GM23338 (cell line): Measurements from ENCODE around the gene FIP1L1. TPM values are rescaled to one million over a fixed set of nuclear protein-coding genes. Genes with fewer than 3 reads are reported as not detected.
A peak's percentile ranks its signal among the peaks of the same experiment; 100 is the strongest.

Source experiments
- ATAC-seq: fragments of 200-7000 bp; cut with Tn5 transposase; 3 replicates; pipeline ENCODE4 v1.9.1; 2020
- DNase-seq: peaks from one replicate; pipeline ENCODE4 v3.0.0-alpha.2; 2015; ENCODE audit warnings: low spot score
- H2AFZ ChIP-seq: fragments of 200-600 bp; sonication (generic); 2 replicates; pipeline ENCODE4 v1.8.0; 2016; ENCODE audit warnings: antibody characterized with exemption, mild to moderate bottlenecking, moderate library complexity
- H3F3A ChIP-seq: fragments of 200-600 bp; sonication (generic); replicated peaks from 2 replicates; pipeline ENCODE4 v1.8.0; 2017; ENCODE audit warnings: antibody characterized with exemption, mixed run types, low read depth
- H3K27ac ChIP-seq: fragments of 200-600 bp; sonication (generic); 2 replicates; pipeline ENCODE4 v1.6.1; 2016; ENCODE audit warnings: low read depth
- H3K27me3 ChIP-seq: fragments of 200-600 bp; sonication (generic); 2 replicates; pipeline ENCODE4 v1.8.0; 2016; ENCODE audit warnings: mild to moderate bottlenecking, mixed run types, moderate library complexity; ENCODE audit not compliant: insufficient read depth
- H3K36me3 ChIP-seq: fragments of 200-600 bp; sonication (generic); 2 replicates; pipeline ENCODE4 v1.8.0; 2016; ENCODE audit warnings: mild to moderate bottlenecking; ENCODE audit not compliant: insufficient read depth
- H3K4me1 ChIP-seq: fragments of 200-600 bp; sonication (generic); 2 replicates; pipeline ENCODE4 v1.8.0; 2016; ENCODE audit warnings: mild to moderate bottlenecking, moderate library complexity; ENCODE audit not compliant: insufficient read depth
- H3K4me2 ChIP-seq: fragments of 200-600 bp; sonication (generic); 2 replicates; pipeline ENCODE4 v1.7.1; 2017; ENCODE audit warnings: mixed run types
- H3K4me3 ChIP-seq: fragments of 200-600 bp; sonication (generic); 2 replicates; pipeline ENCODE4 v1.6.1; 2016; ENCODE audit warnings: mixed run types
- H3K79me2 ChIP-seq: fragments of 200-600 bp; sonication (generic); replicated peaks from 2 replicates; pipeline ENCODE4 v1.8.0; 2017; ENCODE audit warnings: mild to moderate bottlenecking; ENCODE audit not compliant: insufficient read depth
- H3K9me2 ChIP-seq: fragments of 200-600 bp; sonication (generic); 2 replicates; pipeline ENCODE4 v1.8.0; 2017; ENCODE audit not compliant: insufficient read depth
- H4K20me1 ChIP-seq: fragments of 200-600 bp; sonication (generic); replicated peaks from 2 replicates; pipeline ENCODE4 v1.8.0; 2017; ENCODE audit warnings: mild to moderate bottlenecking; ENCODE audit not compliant: insufficient read depth
- H3K27ac Mint-ChIP-seq: 2 replicates; pipeline ENCODE4 v1.8.0; 2020; ENCODE audit warnings: inconsistent platforms, mild to moderate bottlenecking, moderate library complexity, mixed read lengths
- H3K27me3 Mint-ChIP-seq: 3 replicates; pipeline ENCODE4 v1.8.0; 2022; ENCODE audit warnings: low read depth, mild to moderate bottlenecking, moderate library complexity, mixed read lengths, inconsistent platforms; ENCODE audit not compliant: insufficient read depth, poor library complexity
- H3K36me3 Mint-ChIP-seq: 3 replicates; pipeline ENCODE4 v1.8.0; 2021; ENCODE audit warnings: low read depth, mild to moderate bottlenecking, inconsistent platforms, moderate library complexity, mixed read lengths
- H3K4me1 Mint-ChIP-seq: 3 replicates; pipeline ENCODE4 v1.8.0; 2020; ENCODE audit warnings: mild to moderate bottlenecking, inconsistent platforms, mixed read lengths
- H3K4me3 Mint-ChIP-seq: 3 replicates; pipeline ENCODE4 v1.8.0; 2021; ENCODE audit warnings: moderate library complexity, mild to moderate bottlenecking, inconsistent platforms, mixed read lengths
- H3K9me3 Mint-ChIP-seq: 3 replicates; pipeline ENCODE4 v1.8.0; 2020; ENCODE audit warnings: moderate library complexity, mild to moderate bottlenecking, inconsistent platforms, mixed read lengths
- EZH2 ChIP-seq: fragments of 200-600 bp; sonication (generic); IDR thresholded peaks from one replicate; pipeline ENCODE4 v1.8.0; 2017; ENCODE audit warnings: antibody characterized with exemption, mild to moderate bottlenecking, low read depth; ENCODE audit not compliant: unreplicated experiment
- JUNB ChIP-seq: IDR thresholded peaks from one replicate; pipeline ENCODE4 v1.6.1; 2016; ENCODE audit warnings: antibody characterized with exemption; ENCODE audit not compliant: unreplicated experiment
- NANOG ChIP-seq: IDR thresholded peaks from 2 replicates; pipeline ENCODE4 v1.6.1; 2016; ENCODE audit warnings: antibody characterized with exemption, borderline replicate concordance
- polyA plus RNA-seq: library from polyadenylated mRNA; unstranded; fragments of >200 nt; fragmentation: Nextera tagmentation; extraction: Ambion mirVana; gene quantifications from 2 replicates; pipeline ENCODE4 v1.2.1, GENCODE V29; 2016
- total RNA-seq: library from RNA; depleted of rRNA; stranded (reverse); fragments of >200 nt; shearing (Covaris generic); gene quantifications from 2 replicates; pipeline ENCODE4 v1.2.3, GENCODE V29; 2014
- TF ChIP-seq, protein P1 (sequence below): fragments of 250-450 bp; sonication (Bioruptor Pico); IDR thresholded peaks from 2 replicates; pipeline ENCODE4 v1.5.0; 2020; ENCODE audit warnings: mild to moderate bottlenecking, moderate library complexity

The FIP1L1 gene
- total and polyA plus RNA-seq, 2 experiments from 2014 or later: 43.3 to 54.0 TPM

DNA sequence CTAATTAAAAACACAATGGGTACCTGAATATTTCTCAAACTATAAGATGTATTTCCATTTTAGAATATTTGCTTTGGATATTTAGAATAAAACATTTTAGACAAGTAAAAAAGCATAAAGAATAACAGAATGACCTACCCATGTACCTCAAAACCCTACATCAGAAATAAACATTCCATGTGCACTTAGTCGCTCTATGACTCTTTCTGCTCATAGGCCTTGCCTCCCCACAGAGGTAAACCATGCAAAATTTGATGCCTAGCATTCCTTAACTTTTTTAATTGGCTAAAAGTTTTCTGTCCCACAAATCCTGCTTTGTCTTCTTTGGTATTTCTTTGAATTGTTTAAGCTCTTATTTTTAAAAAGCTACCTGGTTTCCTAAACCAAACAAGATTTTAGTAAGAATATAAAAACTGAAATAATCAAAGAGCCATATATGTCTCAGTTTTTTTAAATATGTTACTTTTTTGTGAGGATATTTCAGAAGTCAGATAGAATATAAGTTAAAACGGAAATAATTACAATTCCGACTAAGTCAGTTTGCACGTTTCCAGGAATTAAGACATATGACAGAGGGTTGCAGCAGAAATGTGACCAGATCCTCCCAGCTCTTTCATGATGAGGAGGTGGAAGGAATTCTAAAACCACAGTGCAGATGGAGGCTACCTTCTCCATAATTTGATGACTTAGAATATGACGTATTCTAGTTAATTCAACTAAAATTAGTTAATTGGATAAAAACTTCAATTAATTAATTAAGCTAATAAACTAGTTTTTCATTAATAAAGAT is 102.5 kb downstream of the FIP1L1 start (continued):
- TF ChIP-seq, protein P1, sequence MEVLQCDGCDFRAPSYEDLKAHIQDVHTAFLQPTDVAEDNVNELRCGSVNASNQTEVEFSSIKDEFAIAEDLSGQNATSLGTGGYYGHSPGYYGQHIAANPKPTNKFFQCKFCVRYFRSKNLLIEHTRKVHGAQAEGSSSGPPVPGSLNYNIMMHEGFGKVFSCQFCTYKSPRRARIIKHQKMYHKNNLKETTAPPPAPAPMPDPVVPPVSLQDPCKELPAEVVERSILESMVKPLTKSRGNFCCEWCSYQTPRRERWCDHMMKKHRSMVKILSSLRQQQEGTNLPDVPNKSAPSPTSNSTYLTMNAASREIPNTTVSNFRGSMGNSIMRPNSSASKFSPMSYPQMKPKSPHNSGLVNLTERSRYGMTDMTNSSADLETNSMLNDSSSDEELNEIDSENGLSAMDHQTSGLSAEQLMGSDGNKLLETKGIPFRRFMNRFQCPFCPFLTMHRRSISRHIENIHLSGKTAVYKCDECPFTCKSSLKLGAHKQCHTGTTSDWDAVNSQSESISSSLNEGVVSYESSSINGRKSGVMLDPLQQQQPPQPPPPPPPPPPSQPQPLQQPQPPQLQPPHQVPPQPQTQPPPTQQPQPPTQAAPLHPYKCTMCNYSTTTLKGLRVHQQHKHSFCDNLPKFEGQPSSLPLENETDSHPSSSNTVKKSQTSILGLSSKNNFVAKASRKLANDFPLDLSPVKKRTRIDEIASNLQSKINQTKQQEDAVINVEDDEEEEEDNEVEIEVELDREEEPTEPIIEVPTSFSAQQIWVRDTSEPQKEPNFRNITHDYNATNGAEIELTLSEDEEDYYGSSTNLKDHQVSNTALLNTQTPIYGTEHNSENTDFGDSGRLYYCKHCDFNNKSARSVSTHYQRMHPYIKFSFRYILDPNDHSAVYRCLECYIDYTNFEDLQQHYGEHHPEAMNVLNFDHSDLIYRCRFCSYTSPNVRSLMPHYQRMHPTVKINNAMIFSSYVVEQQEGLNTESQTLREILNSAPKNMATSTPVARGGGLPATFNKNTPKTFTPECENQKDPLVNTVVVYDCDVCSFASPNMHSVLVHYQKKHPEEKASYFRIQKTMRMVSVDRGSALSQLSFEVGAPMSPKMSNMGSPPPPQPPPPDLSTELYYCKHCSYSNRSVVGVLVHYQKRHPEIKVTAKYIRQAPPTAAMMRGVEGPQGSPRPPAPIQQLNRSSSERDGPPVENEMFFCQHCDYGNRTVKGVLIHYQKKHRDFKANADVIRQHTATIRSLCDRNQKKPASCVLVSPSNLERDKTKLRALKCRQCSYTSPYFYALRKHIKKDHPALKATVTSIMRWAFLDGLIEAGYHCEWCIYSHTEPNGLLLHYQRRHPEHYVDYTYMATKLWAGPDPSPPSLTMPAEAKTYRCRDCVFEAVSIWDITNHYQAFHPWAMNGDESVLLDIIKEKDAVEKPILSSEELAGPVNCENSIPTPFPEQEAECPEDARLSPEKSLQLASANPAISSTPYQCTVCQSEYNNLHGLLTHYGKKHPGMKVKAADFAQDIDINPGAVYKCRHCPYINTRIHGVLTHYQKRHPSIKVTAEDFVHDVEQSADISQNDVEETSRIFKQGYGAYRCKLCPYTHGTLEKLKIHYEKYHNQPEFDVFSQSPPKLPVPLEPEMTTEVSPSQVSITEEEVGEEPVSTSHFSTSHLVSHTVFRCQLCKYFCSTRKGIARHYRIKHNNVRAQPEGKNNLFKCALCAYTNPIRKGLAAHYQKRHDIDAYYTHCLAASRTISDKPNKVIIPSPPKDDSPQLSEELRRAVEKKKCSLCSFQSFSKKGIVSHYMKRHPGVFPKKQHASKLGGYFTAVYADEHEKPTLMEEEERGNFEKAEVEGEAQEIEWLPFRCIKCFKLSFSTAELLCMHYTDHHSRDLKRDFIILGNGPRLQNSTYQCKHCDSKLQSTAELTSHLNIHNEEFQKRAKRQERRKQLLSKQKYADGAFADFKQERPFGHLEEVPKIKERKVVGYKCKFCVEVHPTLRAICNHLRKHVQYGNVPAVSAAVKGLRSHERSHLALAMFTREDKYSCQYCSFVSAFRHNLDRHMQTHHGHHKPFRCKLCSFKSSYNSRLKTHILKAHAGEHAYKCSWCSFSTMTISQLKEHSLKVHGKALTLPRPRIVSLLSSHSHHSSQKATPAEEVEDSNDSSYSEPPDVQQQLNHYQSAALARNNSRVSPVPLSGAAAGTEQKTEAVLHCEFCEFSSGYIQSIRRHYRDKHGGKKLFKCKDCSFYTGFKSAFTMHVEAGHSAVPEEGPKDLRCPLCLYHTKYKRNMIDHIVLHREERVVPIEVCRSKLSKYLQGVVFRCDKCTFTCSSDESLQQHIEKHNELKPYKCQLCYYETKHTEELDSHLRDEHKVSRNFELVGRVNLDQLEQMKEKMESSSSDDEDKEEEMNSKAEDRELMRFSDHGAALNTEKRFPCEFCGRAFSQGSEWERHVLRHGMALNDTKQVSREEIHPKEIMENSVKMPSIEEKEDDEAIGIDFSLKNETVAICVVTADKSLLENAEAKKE (CRISPR knock-in tag): no peak

DNA sequence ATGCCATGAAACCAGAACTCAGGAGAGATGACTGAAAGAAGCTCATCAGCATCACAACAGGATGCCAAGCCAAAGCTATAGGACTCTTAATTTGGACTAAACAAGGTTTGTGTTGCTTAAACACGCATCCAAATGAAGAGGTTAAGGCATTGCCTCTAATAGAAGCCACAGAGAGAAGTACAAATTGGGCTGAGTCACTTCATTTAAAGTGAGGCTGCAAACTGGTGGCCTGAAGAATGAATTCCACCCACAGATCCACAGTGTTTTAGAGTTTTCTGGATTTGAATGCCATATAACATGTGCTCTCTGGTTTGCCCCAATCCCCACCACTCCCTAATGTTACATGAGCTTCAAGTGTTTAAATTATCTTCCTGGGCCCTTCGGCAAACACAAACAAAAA is 103.5 kb downstream of the FIP1L1 start:
- Histone ChIP-seq H3K36me3 (no peaks in the 10 kb centered on the region), H4K20me1 (no peaks in the 10 kb centered on the region), H3K4me2 (no peak overlapping the region), H3F3A (no peaks in the 10 kb centered on the region), H3K4me1 (peaks cover 48% of the 10 kb centered on the region), H3K79me2 (no peaks in the 10 kb centered on the region), H2AFZ (no peak overlapping the region), H3K27me3 (no peaks in the 10 kb centered on the region), H3K9me2 (peaks cover 9% of the 10 kb centered on the region; the same call in 1 of the 2 replicates), H3K4me3 (no peak overlapping the region), H3K27ac (0 out of 2 replicates have a peak overlapping the region, but pooled peaks have one; percentile 3)
- ATAC-seq (peak; percentile 9; the same call in 2 of the 3 replicates), DNase-seq (no peak)
- Mint-ChIP-seq H3K36me3 (no peaks in the 10 kb centered on the region), H3K4me1 (peaks cover 42% of the 10 kb centered on the region), H3K4me3 (no peak overlapping the region), H3K27ac (peak overlapping the region; percentile 40), H3K27me3 (no peaks in the 10 kb centered on the region), H3K9me3 (no peaks in the 10 kb centered on the region)
- TF ChIP-seq NANOG (no peak), JUNB (no peak), EZH2 (no peak)
- TF ChIP-seq, protein P1 (CRISPR knock-in tag): no peak
